Breast epithelium (tissue), 4 donors: Measurements from ENCODE around the gene MVB12B. TPM values are rescaled to one million over a fixed set of nuclear protein-coding genes. Genes with fewer than 3 reads are reported as not detected.

Experiments used
- DNase-seq, 2 donors: peaks; one replicate each; pipeline ENCODE4 v3.0.0-alpha.2; 2019; ENCODE audit warnings: low spot score in 2 of 2
- H3K27ac ChIP-seq, 2 donors: fragments of 200-600 bp; sonication (generic) in 1 of 2; one replicate each; pipeline ENCODE4 v1.5.1; 2016 to 2019; ENCODE audit warnings: mild to moderate bottlenecking in 1 of 2
- H3K27me3 ChIP-seq, 2 donors: fragments of 200-600 bp; sonication (generic) in 1 of 2; one replicate each; pipeline versions ENCODE4 v1.5.1 to v1.6.0; 2017 to 2019; ENCODE audit warnings: control low read depth in 1 of 2, mild to moderate bottlenecking in 1 of 2
- H3K36me3 ChIP-seq: fragments of 200-600 bp; one replicate; pipeline ENCODE4 v1.5.1; 2019
- H3K4me1 ChIP-seq, 2 donors: fragments of 200-600 bp; sonication (generic); one replicate each; pipeline ENCODE4 v1.5.1; 2016 to 2019; ENCODE audit warnings: control low read depth in 1 of 2
- H3K4me3 ChIP-seq, 3 donors: fragments of 200-600 bp; sonication (generic); 1 replicate in 2 of 3; 2 replicates in 1 of 3; pipeline ENCODE4 v1.5.1; 2016 to 2019; ENCODE audit warnings: mild to moderate bottlenecking in 3 of 3, moderate library complexity in 2 of 3
- H3K9me3 ChIP-seq, 2 donors: fragments of 200-600 bp; sonication (generic) in 1 of 2; one replicate each; pipeline ENCODE4 v1.5.1; 2016 to 2019; ENCODE audit warnings: control low read depth in 1 of 2
- CTCF ChIP-seq, 3 donors: fragments of 450-650 bp; IDR thresholded peaks; one replicate each; pipeline ENCODE4 v1.5.1; 2016 to 2017; ENCODE audit warnings: antibody characterized with exemption in 3 of 3, mild to moderate bottlenecking in 3 of 3, moderate library complexity in 3 of 3
- POLR2A ChIP-seq: fragments of 450-650 bp; IDR thresholded peaks from one replicate; pipeline ENCODE4 v1.6.1; 2016; ENCODE audit warnings: antibody characterized with exemption, mild to moderate bottlenecking, moderate library complexity
- POLR2AphosphoS5 ChIP-seq, 3 donors: sonication (generic); formaldehyde crosslinking; IDR thresholded peaks; one replicate each; pipeline ENCODE4 v1.6.1; 2017; ENCODE audit warnings: antibody characterized with exemption in 3 of 3
- intact Hi-C: fragments of 100-400 bp; cut with DNase I; formaldehyde crosslinking; loops from one replicate; pipeline ENCODE4 v1.15.1; 2023; ENCODE audit warnings: low total_unique reads
- total RNA-seq, 3 donors: library from RNA; depleted of rRNA; stranded (reverse); fragments of >200 nt; gene quantifications; one replicate each; pipeline ENCODE4 v1.1.0, GENCODE V29; 2016

MVB12B gene
- total RNA-seq, 3 donors from 2014 or later: 8.2 to 12.6 (median 9.9) TPM

DNA sequence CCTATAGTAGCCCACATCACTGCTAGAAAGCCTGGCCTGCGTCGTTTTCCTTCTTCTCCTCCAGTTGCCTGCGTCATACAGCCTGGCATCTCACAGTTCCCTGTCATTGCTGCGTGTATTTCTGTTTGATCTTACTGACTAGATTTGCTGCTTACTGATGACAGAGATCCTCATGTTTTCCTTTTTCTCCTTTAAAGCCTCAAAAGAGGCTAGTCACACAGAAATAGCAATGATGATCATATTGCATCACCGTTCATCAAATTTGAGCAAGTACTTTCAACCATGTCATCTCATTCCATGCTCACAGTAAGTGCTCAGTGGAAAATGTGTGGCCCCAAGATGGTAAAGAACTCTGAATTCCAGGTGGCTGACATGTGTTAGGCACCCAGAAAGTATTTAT lies 76.8 kb downstream of the MVB12B start:
- TF ChIP-seq POLR2AphosphoS5 (IDR thresholded peaks at IDR 0.05) (no peak), POLR2A (no peak), CTCF (IDR thresholded peaks at IDR 0.05) (no peak)
- intact Hi-C loops: no loop called here
- H3K36me3 ChIP-seq: no peaks in the 10 kb centered on the region
- no peak overlapping the region for H3K27ac ChIP-seq
- no peak overlapping the region for H3K4me3 ChIP-seq
- H3K9me3 ChIP-seq: no peaks in the 10 kb centered on the region
- no peaks in the 10 kb centered on the region for H3K27me3 ChIP-seq
- no peak for DNase-seq
- no peaks in the 10 kb centered on the region for H3K4me1 ChIP-seq

DNA sequence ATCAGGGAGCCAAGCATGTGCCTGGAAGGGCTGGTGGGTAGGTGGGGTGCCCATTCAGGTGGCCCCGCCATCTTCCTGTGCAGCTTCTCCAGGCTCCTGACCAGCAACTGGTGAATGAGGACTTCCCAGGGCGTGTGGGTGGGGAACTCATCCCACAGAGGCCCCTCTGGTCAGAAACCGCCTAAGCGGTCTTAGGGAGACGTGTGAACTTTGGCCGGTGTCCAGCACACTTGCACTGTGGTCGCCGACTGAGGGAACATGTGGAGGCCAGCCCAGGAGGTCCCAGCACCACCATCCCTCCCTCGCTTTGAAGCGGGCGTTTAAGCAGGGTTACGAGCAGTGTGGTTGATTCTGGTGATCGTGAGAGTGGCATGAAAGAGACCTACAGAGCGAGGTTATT lies 77.8 kb downstream of the MVB12B start:
- intact Hi-C loops: no loop called here
- H3K4me3 ChIP-seq: no peak overlapping the region
- no peak for TF ChIP-seq POLR2AphosphoS5 (IDR thresholded peaks at IDR 0.05)
- TF ChIP-seq CTCF (IDR thresholded peaks at IDR 0.05): no peak
- no peak for TF ChIP-seq POLR2A
- H3K27ac ChIP-seq: no peak overlapping the region
- H3K4me1 ChIP-seq: no peaks in the 10 kb centered on the region
- no peak for DNase-seq
- H3K27me3 ChIP-seq: no peaks in the 10 kb centered on the region
- no peaks in the 10 kb centered on the region for H3K36me3 ChIP-seq
- H3K9me3 ChIP-seq: no peaks in the 10 kb centered on the region

- TF ChIP-seq POLR2AphosphoS5 (IDR thresholded peaks at IDR 0.05) (no peak), CTCF (IDR thresholded peaks at IDR 0.05) (no peak), POLR2A (no peak)
- Histone ChIP-seq H3K36me3 (no peaks in the 10 kb centered on the region), H3K4me1 (no peaks in the 10 kb centered on the region), H3K9me3 (no peaks in the 10 kb centered on the region), H3K4me3 (no peak overlapping the region), H3K27me3 (no peaks in the 10 kb centered on the region), H3K27ac (no peak overlapping the region)
- intact Hi-C loops: no loop called here
- DNase-seq: no peak
These were observed 79.5 kb downstream of the MVB12B start for GRCh38 chr9:126406075-126406667.

DNA sequence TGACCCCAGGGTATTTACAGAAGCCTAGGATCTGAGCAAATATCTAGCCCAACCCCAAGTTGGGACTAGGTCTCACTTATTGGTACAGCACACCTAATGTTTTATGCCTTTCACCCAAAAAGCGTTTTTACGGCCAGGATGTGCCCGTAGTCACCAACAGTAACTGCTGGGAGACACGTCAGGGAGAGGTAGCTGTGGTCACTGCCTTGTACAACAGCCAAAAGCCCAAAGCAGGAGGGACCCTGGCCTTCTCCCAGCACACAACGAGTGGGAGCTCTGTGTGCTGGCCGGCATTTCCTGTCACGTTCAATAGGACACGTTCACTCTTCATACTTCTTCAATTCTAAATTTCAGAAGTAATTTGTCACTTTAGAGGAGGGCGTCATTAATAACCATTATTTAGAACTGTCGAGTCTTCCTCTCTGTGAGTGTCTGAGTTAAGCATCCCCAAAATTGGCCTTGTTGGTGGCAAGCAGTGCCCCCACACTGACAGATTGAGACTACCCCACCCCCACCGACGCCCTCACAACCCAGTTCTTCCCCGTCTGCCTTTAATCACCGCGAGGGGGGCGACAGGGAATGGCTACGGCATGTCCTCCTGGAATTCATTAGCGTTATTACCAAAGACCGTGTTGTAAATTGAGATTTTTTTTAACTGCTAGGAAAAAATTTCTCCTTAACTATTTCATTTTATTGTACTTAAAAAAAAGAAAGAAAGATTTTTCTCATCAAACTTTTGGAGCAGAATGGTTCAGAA lies 80.7 kb downstream of the MVB12B start:
- intact Hi-C loops: no loop called here
- TF ChIP-seq POLR2A (no peak), POLR2AphosphoS5 (IDR thresholded peaks at IDR 0.05) (no peak), CTCF (IDR thresholded peaks at IDR 0.05) (no peak)

DNA sequence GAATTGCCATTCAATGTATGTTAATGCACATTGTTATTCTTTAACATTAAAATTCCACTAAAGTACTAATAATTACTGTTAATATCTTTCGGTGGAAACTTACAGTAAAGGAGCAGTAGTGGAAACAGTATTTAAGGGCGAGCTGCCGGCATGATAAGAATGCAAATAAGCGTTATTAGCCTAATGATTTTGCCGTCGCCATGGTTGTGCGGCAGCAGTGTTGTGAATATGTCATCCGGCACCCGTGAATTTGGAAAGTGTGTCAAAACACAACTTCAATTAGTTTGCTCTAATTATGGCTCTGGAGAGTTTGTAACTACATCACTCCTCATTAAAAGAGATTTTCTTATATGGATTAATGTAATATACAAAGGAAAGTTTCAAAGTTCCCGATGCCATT lies 81.4 kb downstream of the MVB12B start:
- H3K36me3 ChIP-seq: no peaks in the 10 kb centered on the region
- intact Hi-C loops: no loop called here
- H3K27ac ChIP-seq: no peak overlapping the region
- H3K4me1 ChIP-seq: no peaks in the 10 kb centered on the region
- DNase-seq: no peak
- no peak for TF ChIP-seq CTCF (IDR thresholded peaks at IDR 0.05)
- no peak for TF ChIP-seq POLR2AphosphoS5 (IDR thresholded peaks at IDR 0.05)
- no peaks in the 10 kb centered on the region for H3K9me3 ChIP-seq
- no peaks in the 10 kb centered on the region for H3K27me3 ChIP-seq
- H3K4me3 ChIP-seq: no peak overlapping the region

More for the DNA sequence above, 80.7 kb downstream of the MVB12B start:
- no peak for DNase-seq
- H3K4me1 ChIP-seq: no peaks in the 10 kb centered on the region
- peak overlapping the region in 1 of 2 donors; percentile 75 for H3K27ac ChIP-seq
- peak overlapping the region in 1 of 3 donors; percentile 28 for H3K4me3 ChIP-seq
- no peaks in the 10 kb centered on the region for H3K36me3 ChIP-seq
- H3K9me3 ChIP-seq: no peaks in the 10 kb centered on the region
- H3K27me3 ChIP-seq: no peaks in the 10 kb centered on the region
